HG02973 (cell line): ENCODE data around the gene DDX19B.
"Not testable (repeated sequence)": the region's sequence is repeated elsewhere in the genome, so short reads cannot be mapped to it uniquely, and the experiment has no call there.

Experiments used
- ATAC-seq: cut with Tn5 transposase; IDR thresholded peaks from one replicate; pipeline ENCODE4 v1.9.1; 2021; ENCODE audit warnings: moderate library complexity; ENCODE audit not compliant: unreplicated experiment

DDX19B gene

DNA sequence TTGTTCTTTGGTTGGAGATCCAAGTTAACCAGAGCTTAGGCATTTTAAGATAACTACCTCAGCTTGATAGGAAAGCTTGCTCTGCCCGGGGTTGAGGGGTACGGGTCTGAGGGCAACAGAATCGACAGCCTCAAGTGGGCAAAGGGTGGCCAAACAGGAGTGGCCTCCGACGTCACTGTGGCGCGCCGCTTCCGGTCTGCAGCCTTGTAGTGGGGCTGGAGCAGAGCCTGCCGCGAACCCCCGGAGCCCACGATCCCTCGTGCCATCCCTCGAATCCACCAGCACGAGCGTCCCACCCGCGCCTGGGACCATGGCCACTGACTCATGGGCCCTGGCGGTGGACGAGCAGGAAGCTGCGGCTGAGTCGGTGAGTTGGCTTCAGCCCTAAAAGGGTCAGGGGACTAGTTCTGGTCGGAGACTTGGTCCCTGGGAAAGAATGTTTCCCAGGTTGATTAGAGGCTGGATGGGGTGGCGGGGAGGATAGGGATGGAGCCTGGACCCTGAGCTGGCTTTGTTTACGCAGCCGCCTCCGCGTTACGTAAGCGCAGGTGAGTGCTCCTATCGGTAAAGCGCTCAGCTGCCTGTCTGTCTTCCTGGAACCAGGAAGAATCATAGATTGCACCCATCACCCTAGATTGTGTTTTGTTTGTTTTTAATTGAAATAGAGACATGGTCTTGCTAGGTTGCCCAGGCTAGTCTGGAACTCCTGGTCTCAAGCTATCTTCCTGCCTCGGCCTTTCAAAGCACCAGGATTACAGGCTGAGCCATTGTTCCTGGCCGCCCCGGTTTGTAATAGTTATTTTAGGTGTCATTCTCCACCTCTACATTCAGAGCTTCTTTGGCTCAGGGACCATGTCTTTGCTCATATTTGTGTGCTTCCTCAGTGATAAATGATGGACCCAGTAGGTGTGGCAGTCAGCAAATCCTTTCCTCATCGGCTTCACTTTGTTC lies at the start of gene DDX19B:
Gene DDX19B (plus strand): TSS at position 199 of the 951 bp plus-strand sequence. CDS start 112 bp downstream, at position 311.
- peak; percentile 71 for ATAC-seq

DNA sequence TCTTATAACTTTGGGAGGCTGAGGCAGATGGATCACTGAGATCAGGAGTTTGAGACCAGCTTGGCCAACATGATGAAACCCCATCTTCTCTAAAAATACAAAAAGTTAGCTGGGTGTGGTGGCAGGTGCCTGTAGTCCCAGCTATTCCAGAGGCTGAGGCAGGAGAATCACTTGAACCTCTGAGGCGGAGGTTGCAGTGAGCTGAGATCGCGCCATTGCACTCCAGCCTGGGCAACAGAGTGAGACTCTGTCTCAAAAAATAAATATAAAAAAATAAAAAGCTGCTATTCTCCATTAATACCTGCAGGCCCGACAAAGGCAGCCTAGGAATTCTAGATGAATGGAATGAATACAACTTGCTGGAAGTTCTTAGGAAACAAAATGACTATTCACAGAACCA lies 49.3 kb upstream of the DDX19B start:
- not testable (repeated sequence) for ATAC-seq

DNA sequence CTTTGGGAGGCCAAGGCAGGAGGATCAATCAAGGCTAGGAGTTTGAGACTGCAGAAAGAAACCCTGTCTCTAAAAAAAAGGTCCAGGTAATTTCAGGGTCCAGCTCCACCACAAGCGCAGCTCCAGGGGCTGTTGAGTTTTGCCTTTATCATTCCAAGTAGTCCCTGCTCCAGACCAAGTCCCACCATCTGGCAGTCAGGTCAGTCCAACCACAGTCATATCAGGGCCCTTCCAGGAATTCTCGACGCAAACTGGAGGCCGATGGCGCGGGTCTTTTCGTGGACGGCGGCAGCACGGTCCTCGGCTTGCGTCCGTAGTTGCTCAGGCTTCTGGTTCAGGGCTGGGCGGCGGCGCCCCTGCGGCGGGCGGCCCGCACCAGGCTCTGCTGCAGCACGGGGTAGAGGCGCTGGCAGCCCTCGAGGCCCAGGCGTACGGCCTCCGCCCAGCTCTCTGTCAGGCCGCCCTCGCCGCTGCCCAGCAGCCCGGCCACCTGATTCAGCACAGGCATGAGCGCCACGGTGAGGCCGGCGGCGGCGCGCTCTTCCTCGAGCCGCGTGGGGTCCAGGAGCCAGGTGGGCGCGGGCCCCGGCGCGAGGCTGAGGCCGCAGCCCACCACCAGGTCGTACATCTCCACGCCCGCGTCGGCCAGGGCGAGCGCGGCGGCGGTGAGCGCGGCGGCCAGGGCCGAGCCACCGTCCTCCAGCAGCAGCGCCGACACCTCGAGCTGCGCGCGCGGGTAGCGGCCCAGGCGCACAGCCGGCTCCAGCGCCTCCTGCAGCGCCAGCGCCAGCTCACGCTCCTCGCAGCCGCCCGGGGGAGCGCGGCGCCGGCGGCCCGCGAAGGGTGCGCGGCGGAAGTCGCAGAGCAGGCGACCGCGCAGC lies 48.0 kb upstream of the DDX19B start:
- ATAC-seq: peak; percentile 35

DNA sequence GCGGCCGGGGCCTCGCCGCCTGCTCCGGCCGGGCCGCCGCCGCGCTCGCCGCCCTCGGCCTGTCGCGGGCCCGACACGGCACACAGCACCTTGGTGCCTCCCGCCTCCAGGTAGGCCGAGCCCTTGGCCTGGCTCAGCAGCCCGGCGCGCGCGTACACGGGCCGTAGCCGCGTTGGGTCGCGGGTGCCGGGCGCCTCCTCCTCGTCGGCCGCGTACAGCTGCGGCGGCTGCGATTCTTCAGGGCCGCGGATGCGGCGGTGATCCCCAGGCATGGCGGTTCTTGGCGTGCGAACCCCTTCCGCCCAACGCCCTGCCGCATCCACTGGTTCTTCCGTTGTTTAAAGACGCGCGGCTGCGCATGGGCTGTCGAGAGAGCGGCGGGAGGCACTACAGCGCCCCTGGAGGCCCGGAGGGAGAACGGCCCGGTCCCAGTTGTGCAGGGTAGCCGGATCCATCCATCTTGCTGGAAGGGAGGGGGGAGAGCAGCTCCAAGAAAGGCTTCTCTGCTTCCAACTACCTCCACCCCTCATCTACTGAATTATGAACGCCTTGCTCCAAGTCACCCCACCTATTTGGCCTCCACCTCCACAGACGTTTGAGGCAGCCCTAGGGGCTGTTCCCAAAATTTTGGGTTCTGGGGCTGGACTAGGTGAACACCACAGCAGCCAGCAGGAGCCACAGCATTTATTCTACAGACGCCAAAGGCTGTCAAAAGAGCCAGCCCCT lies 47.2 kb upstream of the DDX19B start, which contains the start of gene EXOSC6:
Gene EXOSC6 (minus strand): TSS at position 312 of the 726 bp plus-strand sequence. CDS start 40 bp downstream, at position 272.
- ATAC-seq: peak; percentile 79

DNA sequence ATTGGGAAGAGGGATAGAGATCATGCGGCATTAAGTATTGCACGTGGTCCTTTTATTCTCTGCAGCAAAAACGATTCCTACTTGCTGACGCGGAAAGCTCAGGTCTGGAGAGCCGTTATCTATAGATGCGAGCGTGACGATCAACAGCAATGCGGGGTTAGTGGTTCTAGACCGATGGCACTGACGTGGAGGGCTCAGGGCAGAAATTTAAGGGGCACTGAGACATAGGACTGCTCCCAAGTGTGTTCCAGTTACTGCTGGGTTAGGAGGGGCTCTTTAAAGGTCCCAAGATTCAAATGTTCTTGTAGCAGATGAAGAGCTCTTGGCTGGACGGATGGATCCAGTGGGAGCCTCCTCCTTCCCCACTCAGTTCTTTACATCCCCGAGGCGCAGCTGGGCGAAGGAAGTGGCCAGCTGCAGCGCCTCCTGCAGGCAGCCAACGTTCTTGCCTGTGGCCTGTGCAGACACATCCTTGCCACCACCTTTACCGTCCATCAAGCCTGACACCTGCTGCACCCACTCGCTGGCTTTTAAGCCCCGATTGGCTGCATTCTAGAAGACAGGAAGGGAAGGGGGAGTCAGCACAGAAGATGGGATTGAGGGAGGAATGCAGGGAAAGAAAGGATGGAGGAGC lies 46.5 kb upstream of the DDX19B start:
- ATAC-seq: no peak

DNA sequence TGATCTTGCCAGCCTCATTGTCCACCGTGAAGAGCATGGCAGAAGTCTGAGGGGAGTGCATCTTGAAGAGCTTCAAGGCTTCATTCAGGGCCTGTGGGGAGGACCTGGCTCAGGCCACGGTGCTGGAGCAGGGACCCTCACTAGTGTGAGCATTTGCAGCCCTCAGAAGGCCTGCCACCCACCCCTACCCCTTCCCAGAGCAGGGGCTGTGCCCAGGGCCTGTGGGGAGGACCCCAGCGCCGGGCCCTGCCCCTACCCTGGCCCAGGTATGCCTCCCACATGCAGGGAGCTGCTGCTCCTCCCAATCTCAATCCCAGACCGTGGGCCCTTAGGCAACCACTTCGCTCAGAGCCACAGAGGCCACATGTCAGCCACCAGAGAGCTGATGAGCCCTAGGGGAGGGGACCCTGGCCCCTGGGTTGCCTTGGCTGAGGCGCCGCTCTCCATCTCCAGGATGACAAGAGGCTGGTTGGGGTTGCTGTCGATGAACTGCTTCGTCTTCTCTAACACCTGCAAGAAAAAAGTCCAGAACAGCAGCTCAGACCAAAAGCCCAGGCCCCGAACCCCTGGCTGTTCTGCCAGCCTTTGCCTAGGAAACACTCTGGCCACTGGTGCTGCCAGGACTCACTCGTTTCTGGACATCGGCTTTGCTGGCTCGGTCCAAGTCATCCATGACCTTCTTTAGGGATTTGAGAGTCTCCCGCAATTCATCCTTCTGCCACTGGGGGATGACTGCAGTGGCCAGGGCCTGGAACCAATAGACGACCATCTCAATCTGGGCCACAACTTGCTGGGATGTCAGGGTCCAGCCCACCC lies 45.5 kb upstream of the DDX19B start:
- no peak for ATAC-seq

DNA sequence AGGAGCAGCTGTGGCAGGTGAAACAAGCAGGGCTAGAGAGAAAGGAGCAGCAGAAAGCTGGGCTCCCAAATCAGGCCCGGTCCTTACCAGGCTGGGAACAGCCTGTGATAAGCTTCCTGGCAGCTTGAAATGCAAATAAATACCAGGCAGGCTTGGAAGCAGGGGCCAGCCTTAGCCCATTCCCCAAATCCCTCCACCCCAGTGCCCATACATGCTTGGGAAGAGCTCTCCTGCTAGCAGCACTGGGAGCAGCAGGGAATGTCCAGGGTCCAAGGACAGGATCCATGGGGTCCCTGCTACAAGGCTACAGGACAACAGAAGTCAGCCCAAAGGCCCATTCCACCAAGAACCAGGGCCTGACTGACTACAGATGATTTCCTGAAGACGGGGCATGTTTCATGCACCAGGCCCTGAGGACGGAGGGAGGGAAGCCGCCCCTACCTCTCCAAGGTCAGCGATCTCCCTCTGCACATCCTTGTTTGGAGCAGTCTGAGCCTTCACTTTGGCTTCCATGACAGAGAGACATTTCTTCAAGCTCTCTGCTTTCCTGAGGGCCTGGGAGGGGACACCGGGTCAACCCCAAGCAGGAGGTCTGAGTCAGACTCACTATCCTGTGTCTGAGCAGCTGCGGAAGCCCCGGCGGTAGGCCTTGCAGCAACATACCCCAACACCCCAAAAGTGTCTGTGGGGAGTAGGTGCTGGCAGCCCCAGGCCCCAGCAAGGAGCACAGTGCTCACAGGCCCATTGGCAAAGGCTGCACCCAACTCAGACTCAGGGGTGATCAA lies 44.6 kb upstream of the DDX19B start:
- ATAC-seq: no peak

DNA sequence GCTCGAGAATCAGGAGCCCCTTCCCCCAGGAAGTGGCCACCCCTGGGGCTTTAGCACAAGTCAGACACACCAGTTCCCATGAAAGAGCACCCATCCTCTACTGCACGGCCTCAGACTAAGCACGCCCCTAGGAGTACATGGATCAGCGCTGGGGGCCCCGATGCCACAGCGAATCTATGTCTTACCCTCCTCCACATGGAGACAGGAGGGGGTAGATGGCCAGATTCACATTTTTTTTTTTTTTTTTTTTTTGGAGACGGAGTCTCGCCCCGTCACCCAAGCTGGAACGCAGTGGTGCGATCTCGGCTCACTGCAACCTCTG lies 44.1 kb upstream of the DDX19B start:
- ATAC-seq: no peak

DNA sequence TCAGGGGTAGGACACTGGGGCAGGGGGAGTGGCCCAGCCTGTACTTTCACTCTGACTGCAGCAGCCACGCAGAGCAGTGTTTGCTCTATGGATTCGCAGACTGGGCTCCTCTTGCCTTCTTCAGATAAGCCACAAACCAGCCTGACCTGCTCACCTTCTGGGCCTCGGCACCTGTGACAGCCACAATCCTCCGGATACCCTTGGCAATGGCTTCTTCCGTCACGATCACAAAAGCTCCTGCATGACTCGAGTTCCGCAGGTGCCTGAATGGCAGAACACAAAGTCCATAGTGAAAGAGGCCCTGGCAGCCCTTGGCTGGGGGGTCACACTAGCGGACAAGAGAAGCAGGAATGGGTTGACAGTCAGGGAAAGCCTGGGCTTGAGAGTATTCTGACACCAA lies 43.4 kb upstream of the DDX19B start:
- no peak for ATAC-seq

DNA sequence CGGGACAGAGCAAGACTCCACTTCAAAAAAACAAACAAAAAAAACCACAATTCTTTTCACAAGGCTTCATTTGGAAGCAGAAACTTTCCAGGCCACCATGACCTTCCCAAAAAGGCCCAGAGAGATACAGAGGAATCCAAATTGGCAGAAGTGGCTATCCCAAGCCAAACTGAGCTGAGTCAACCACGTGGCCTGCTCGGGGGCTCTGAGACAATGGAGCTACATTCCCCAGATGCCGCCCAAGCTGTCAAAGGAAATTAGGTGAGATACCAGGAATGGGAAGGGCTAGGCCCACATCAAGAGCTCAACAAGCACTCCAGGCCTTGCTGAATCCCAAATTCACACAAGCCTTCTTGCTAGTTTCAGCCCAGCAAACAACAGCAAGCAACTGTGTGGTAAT lies 41.6 kb upstream of the DDX19B start:
- ATAC-seq: no peak

DNA sequence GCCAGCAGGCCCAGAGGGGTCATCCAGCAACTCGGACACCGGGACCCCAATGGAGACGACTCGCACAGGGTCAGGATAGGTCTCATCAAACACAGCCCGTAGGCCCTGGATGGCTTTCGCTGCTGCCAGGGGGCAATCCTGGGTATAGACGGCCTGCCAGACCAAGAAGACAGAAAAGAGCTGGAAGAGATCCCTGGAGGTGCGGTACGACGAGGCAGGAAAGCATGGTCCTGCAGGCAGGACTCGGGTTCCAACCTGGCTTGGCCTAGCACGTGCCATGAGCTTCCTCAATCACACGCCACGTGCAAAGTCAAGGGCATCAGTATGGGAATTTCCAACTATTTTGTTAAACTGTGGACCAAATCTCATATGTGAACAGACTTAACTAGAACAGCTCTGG lies 40.9 kb upstream of the DDX19B start:
- ATAC-seq: no peak

DNA sequence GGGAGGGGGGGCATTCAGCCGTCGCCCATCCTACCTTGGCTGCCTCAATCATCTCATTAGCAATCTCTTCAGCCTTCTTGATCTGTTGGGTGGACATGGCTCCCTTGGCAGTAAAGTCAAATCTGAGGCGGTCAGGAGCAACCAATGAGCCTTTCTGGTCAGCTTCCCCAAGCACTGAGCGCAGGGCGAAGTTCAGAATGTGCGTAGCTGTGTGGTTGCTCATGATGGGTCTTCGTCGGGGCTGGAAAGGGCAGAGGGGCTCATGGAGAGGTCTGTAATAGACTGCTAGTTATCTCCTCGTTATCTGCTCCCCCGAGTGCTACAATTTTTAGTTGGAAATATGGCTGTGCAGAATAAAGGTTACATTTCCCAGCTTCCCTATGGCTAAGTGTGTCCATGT lies 40.0 kb upstream of the DDX19B start:
- no peak for ATAC-seq

DNA sequence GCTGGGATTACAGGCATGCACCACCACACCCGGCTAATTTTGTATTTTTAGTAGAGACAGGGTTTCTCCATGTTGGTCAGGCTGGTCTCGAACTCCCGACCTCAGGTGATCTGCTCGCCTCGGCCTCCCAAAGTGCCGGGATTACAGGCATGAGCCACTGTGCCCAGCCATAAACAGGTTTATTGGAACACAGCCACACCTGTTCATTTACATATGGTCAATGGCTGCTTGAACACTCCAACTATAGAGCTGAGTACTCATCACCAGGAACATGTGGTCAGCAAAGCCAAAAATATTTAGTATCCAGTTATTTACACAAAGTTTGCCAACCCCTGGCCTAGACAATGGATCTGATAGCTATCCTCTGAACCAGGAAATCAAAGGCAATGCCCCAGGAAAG lies 39.1 kb upstream of the DDX19B start:
- not testable (repeated sequence) for ATAC-seq

DNA sequence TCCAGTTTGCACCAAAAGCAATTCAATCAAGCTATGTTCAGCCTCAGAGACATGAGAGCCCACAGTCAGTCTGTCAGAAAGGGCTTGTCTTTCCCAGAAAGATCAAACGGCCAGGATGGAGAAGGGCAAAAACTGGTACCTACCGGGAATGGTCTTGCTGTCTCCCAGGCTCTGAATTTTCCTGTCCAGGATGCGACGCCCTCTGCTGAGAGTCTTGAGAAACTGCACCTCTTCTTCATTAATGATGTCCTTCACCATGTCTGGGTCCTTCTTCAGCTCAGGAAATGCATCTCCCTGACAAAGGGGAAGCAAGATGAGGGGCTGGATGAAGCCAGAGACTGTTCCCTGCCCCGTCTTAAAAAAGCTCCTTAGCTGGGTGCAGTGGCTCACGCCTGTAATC lies 31.5 kb upstream of the DDX19B start:
- ATAC-seq: no peak

DNA sequence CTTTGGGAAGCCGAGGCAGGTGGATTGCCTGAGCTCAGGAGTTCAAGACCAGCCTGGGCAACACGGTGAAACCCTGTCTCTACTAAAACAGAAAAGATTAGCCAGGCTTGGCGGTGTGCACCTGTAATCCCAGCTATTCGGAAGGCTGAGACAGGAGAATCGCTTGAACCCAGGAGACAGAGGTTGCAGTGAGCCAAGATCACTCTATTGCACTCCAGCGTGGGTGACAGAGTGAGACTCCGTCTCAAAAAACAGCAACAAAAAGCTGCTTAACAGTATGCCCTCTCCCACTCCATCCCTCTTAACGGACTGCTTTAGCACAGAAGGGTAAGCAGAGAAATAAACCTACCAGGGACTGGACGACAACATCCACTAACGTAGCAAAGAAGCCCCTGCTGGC lies 31.1 kb upstream of the DDX19B start:
- not testable (repeated sequence) for ATAC-seq

DNA sequence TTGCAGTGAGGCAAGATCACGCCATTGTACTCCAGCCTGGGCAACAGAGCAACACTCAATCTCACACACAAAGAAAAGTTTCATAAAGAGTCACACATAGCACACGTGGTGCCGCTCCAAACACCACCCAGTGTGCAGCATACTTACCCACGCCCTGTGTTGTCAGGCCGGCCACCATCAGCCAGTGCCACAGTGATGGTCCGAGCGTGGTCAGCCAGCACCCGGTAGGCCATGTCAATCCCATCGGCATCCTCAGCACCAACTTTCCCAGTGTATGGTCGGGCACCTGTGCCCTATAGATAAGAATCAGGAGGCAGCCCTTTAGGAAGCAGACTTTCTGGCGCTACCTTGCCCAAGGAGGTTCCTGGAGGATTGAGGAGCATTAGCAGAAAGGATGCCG lies 29.5 kb upstream of the DDX19B start:
- no peak for ATAC-seq

DNA sequence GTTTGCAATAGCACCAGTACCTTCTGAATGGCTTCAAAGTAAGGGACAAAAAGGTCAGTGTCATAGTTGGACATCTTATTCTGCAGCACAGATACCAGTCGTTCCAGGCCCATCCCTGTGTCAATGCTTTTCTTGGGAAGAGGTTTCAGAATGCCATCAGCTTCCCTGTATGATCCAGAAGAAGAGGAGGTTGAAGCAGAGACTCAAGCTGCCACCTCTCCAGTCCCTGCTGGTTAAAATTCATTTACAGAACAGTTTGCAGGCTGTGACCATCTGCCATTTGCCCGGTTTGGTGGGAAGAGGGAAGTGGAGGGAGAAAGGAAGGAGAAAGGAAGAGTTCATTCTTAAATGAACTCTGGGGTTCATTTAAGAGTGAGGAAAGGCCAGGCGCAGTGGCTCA lies 28.8 kb upstream of the DDX19B start:
- ATAC-seq: no peak

DNA sequence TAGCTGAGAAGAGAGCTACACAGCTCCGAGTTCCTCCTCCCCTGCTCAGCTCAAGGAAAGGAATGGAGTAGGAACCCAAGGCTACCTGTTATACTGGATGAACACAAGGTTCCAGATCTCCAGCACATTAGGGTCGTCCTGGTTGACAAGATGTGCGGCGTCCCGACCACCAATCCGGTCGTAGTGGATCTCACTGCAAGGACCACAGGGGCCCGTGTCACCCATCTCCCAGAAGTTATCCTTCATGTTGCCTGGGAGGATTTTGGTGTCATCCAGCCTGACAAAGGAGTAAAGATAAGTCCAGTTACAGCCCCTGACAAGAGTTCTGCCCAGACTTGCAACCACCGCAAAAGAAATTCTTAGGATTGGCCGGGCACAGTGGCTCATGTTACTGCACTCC lies 27.3 kb upstream of the DDX19B start:
- ATAC-seq: no peak

DNA sequence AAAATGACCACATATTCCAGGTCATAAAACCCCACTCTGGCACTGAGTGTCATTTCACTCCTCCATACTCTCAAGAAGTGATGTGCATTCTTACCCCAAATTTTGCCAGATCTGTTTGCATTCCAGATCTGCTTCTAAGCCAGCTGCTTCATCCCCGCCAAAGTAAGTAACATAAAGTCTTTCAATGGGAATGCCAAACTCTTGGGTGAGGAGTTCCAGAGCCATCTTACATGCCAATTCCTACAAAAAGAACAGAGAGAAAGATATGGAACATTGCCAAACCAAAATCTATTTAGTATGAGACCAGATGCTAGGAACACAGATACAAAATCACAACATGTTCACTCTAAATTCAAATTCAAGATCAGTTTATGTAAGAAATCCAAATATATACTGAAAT lies 22.6 kb upstream of the DDX19B start:
- ATAC-seq: no peak
